Left hindlimb (tissue), 1 donor: Measurements from ENCODE around the gene TUBGCP5.

ENCODE experiments used
- DNase-seq: peaks from one replicate; pipeline ENCODE4 v3.0.0-alpha.2; 2018

TUBGCP5 gene

DNA sequence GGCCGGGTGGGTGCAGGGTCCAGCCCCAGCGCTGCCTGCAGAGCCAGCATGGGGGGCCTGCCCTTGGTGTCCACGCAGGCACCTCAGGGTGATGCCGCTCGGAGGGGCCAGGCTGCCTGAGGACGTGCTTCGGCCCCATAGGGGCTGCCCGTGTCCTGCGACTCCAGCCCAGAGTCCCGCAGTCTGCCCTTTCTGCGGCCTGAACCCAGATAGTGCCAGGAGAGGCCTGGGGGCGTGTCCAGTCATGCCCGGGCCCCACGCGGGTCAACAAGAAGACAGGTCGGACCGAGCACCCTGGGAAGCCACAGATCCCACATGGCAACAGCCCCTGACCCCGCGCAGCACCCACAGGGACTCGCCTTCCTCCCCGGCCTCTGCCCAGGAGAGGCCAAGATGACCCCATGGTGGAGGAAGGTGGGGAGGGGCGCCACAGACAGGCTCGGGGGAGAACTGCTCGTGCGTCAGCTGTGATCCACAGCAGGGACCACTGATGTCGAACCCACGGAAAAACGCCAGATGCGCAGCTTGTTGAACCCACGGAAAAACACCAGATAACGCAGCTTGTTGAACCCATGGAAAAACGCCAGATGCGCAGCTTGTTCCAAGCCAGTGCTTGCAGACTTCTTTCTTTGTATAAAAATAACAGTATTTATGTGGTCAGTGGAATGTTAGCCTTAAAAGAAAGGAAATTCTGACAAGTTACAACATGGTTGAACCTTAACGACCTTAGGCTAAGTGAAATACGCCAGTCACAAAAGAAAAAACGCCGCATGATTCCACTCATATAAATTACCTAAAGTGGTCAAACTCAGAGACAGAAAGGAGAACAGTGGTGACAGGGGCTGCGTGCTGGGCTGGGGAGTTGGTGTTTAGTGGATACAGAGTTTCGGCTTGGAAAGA, 87.7 kb downstream of the TUBGCP5 start:
- DNase-seq, result no peak

DNA sequence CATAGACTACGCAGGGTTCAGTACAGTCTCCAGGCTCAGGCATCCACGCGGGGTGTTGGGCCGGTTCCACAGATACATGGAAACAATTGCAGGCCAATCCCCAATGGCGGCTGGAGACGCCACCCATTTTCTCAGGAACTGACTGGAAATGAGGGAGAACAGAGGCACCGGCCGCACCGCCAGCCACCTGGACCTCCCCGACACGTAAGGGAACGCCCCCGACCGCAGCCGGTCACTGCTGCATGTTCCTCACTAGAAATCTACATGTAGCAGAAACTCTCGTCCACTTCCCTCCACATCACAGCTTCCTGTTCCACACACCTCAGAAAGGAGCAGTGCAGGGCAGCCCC, 88.4 kb downstream of the TUBGCP5 start:
- no peak for DNase-seq

DNA sequence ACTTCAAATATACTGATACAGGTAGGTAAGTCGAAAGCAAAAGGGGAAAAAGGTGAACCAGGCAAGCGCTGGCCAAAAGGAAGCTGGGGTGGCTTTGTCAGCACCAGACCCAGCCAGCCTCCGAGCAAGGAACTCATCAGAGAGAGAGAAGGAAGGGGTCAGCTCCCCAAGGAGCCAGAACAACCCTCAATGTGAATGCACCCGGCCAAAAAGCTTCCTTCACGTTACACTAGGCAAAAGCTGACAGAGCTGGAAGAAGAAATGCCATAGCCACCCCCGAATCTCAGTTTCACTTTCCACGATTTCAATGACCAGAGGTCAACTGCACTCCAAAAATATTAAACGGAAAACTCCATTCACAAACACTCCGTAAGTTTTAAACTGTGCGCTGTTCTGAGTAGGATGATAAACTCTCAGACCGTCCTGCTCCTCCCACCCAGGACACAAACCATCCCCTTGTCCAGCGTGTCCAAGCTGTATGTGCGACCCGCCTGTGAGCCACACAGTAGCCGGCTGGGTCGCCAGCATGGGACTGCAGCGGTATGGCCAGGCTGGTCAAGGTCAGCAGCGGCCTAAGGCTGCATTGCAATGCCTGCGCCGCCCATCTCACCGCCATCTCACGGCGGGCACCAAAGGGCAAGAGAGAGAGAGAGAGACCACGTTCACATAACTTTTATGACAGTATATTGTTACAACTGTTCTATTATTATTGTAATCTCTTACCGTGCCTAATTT, 88.9 kb downstream of the TUBGCP5 start:
- DNase-seq, result no peak
